Type B pancreatic cell (in vitro differentiated cells): ENCODE data around the gene VPS72. TPM values are rescaled to one million over a fixed set of nuclear protein-coding genes. Genes with fewer than 3 reads are reported as not detected.
"Not testable (repeated sequence)": the region's sequence is repeated elsewhere in the genome, so short reads cannot be mapped to it uniquely, and the experiment has no call there.

Experiments used
- DNase-seq: peaks from one replicate; pipeline ENCODE4 v3.0.0; 2021; ENCODE audit warnings: mixed read lengths; ENCODE audit not compliant: unreplicated experiment; ENCODE audit errors: extremely low spot score
- H3K27ac Mint-ChIP-seq: 2 replicates; pipeline ENCODE4 v1.8.0; 2021; ENCODE audit warnings: mild to moderate bottlenecking, mixed read lengths
- H3K27me3 Mint-ChIP-seq: 2 replicates; pipeline ENCODE4 v1.8.0; 2021; ENCODE audit warnings: mixed read lengths
- H3K36me3 Mint-ChIP-seq: 2 replicates; pipeline ENCODE4 v1.8.0; 2021; ENCODE audit warnings: mixed read lengths
- H3K4me1 Mint-ChIP-seq: one replicate; pipeline ENCODE4 v1.8.0; 2021; ENCODE audit warnings: mixed read lengths; ENCODE audit not compliant: unreplicated experiment
- H3K4me3 Mint-ChIP-seq: 2 replicates; pipeline ENCODE4 v1.8.0; 2021; ENCODE audit warnings: mild to moderate bottlenecking, mixed read lengths
- H3K9me3 Mint-ChIP-seq: 2 replicates; pipeline ENCODE4 v1.8.0; 2021; ENCODE audit warnings: mixed read lengths
- total RNA-seq: library from RNA; stranded (reverse); gene quantifications from 2 replicates; pipeline ENCODE4 v1.2.1, GENCODE V29; 2021; ENCODE audit warnings: low replicate concordance
- TF ChIP-seq, protein P1 (sequence below): fragments of 200-600 bp; sonication (generic); conservative IDR thresholded peaks from 2 replicates; pipeline ENCODE4 v1.5.0; 2021; ENCODE audit warnings: antibody characterized with exemption, mild to moderate bottlenecking

Gene VPS72
- total RNA-seq, 1 donor from 2014 or later = 95.8 TPM

DNA sequence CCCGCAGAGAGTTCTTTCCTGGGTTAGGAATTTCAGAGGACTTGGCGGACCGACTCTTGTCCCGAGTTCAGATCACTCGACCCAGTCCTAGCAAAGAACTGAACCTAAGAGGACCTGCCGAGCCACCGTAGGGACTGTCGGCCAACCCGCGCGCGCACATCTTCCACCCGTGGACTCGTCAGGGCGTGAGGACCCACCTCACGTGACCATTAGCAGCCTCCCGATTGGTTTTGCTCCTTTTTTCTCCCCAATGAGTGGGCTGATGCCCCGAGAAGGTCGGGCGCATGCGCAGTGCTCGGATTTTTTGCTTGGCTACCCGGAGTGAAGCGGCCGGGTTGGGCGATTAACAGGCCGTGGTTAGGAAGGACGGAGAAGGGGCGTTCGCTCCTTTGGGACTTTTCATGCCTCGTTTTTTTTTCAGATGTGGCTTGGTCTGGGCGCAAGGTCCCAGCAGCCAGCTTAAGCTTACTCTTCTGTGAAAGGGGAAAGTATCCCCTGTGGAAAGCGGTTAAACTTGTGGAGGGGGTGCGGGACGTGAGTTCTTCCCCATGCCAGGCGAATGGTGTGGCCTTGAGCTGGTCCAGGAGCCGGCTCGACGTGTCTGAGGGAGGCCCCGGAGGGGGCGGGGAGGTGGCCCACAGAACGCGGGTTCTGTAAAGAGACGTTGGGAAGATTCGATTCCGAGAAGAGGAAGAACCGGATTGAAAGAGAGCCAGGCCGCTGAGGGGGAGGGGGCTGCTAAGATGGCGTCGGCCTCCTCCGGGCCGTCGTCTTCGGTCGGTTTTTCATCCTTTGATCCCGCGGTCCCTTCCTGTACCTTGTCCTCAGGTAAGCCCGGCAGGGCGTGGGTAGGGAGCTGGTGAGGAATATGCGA, 8.5 kb upstream of the VPS72 start, which contains the start of gene PIP5K1A:
PIP5K1A (plus strand) TSS at position 299 of the 874 bp plus-strand sequence; CDS start at position 744, 445 bp downstream.
- DNase-seq = peak; percentile 98
- H3K9me3 Mint-ChIP-seq = no peaks in the 10 kb centered on the region
- peak within 1 kb of the TSS; percentile 100 for H3K27ac Mint-ChIP-seq
- TF ChIP-seq, protein P1, sequence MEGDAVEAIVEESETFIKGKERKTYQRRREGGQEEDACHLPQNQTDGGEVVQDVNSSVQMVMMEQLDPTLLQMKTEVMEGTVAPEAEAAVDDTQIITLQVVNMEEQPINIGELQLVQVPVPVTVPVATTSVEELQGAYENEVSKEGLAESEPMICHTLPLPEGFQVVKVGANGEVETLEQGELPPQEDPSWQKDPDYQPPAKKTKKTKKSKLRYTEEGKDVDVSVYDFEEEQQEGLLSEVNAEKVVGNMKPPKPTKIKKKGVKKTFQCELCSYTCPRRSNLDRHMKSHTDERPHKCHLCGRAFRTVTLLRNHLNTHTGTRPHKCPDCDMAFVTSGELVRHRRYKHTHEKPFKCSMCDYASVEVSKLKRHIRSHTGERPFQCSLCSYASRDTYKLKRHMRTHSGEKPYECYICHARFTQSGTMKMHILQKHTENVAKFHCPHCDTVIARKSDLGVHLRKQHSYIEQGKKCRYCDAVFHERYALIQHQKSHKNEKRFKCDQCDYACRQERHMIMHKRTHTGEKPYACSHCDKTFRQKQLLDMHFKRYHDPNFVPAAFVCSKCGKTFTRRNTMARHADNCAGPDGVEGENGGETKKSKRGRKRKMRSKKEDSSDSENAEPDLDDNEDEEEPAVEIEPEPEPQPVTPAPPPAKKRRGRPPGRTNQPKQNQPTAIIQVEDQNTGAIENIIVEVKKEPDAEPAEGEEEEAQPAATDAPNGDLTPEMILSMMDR = no peak
- H3K4me1 Mint-ChIP-seq = peaks cover 22% of the 10 kb centered on the region
- peak within 1 kb of the TSS; percentile 96 for H3K4me3 Mint-ChIP-seq
- H3K36me3 Mint-ChIP-seq = peaks cover 8% of the 10 kb centered on the region
- H3K27me3 Mint-ChIP-seq = peaks cover 3% of the 10 kb centered on the region

DNA sequence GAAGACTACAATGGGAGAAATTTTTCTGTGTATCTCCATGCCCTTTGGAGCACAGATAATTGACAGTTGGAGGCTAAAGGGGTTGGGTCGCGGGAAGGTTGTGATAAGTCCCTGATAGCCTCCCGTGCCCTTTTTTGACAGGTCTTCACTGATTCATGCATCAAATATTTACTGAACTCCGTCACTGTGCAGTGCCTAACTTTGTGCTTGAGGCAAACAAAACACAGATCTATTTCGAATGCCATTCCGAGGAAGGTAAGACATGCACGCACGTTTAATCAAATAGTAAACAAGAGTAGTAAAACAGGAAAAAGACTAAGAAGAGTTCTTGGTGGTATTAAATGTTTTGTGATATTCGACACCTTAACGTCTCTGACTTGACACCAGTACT, 7.9 kb upstream of the VPS72 start:
- peak overlapping the region; percentile 100 for H3K27ac Mint-ChIP-seq
- peaks cover 22% of the 10 kb centered on the region for H3K4me1 Mint-ChIP-seq
- DNase-seq = no peak
- peak overlapping the region; percentile 96 for H3K4me3 Mint-ChIP-seq
- peaks cover 8% of the 10 kb centered on the region for H3K36me3 Mint-ChIP-seq
- TF ChIP-seq, protein P1 = no peak
- H3K9me3 Mint-ChIP-seq = no peaks in the 10 kb centered on the region
- H3K27me3 Mint-ChIP-seq = peaks cover 3% of the 10 kb centered on the region

DNA sequence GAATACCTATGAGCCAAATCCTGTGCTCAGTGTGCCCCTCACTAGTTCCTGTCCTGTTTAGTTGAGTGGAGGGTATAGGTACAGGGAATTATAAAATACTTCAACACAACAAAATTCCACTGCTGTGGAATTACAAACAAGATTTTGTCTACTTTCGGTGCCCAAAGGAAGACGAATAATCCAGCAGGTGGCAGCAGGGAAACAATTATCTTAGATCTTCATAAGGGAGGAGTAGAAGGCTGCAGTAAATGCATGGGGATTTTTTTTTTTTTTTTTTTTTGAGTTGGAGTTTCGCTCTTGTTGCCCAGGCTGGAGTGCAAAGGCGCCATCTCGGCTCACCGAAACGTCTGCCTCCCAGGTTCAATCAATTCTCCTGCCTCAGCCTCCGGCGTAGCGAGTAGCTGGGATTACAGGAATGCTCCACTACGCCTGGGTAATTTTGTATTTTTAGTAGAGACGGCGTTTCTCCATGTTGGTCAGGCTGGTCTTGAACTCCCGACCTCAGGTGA, 6.3 kb upstream of the VPS72 start:
- no peak for DNase-seq
- H3K4me3 Mint-ChIP-seq = peak overlapping the region; percentile 82
- TF ChIP-seq, protein P1 = peak; percentile 69
- peak overlapping the region; percentile 100 for H3K27ac Mint-ChIP-seq
- no peaks in the 10 kb centered on the region for H3K9me3 Mint-ChIP-seq
- peaks cover 3% of the 10 kb centered on the region for H3K27me3 Mint-ChIP-seq
- peaks cover 8% of the 10 kb centered on the region for H3K36me3 Mint-ChIP-seq
- H3K4me1 Mint-ChIP-seq = peaks cover 22% of the 10 kb centered on the region

DNA sequence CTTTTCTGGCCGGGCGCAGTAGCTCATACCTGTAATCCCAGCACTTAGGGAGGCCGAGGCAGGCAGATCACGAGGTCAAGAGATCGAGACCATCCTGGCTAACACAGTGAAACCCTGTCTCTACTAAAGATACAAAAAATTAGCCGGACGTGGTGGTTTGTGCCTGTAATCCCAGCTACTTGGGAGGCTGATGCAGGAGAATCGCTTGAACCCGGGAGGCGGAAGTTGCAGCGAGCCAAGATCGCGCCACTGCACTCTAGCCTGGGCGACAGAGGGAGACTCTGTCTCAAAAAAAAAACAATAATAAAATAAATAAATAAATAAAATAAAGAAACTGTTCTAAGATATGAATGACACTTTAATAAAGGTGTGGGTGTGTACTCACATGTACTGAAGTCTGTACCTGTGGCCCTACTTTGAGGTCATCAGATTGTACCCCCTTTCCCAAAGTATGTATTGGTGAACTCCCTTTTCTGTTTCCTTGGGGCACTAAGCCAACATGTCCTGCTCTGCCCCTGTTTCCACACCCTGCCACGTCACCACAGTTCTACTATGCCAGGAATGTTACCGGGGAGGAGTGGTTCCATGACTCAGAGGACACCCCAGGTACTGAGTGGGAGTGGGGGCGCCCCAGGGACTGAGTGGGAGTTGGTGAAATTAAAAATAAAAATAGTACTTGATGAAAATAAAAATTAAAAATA, 5.0 kb upstream of the VPS72 start:
- Mint-ChIP-seq H3K4me3 (peak overlapping the region; percentile 64), H3K27ac (peak overlapping the region; percentile 99), H3K4me1 (peaks cover 20% of the 10 kb centered on the region)
- not testable (repeated sequence) for H3K9me3 Mint-ChIP-seq, H3K27me3 Mint-ChIP-seq, H3K36me3 Mint-ChIP-seq, DNase-seq

DNA sequence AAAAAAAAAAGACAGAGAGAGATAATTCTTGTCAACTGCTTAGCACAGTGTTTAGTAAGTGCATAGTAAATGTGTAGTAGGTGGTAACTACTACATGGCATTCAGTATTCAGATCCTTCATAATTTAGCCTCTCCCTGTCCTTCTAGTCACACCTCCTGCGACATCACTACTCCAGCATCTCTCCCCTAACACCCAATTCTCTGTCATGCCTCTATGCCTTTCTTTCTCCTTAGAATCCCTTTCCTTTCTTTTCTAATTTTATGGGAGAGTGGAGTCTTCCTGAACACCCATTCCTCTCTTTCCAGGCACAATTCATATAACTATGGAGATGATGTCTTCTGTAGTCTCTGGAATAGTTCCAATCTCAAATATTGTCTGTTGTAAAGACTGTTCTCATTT, 3.9 kb upstream of the VPS72 start:
- Mint-ChIP-seq H3K36me3 (no peaks in the 10 kb centered on the region), H3K27ac (peak overlapping the region; percentile 74), H3K27me3 (peaks cover 3% of the 10 kb centered on the region), H3K4me3 (peak overlapping the region; percentile 2), H3K4me1 (peaks cover 18% of the 10 kb centered on the region), H3K9me3 (no peaks in the 10 kb centered on the region)
- TF ChIP-seq, protein P1 = no peak
- DNase-seq = no peak

DNA sequence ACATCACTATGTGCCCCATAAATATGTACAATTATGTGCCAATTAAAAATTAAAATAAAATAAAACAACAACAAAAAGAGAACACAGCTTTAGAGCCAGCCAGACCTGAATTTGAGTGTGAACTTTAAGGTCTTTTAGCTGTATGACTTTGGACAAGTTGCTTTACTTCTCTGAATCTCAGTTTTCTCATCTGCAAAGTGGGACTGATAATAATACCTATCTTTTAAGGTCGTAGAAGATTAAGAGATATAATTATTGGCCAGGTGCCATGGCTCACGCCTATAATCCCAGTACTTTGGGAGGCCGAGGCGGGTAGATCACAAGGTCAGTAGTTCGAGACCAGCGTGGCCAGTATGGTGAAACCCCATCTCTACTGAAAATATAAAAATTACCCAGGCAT, 3.3 kb upstream of the VPS72 start:
- TF ChIP-seq, protein P1 = no peak
- no peak for DNase-seq
- H3K4me3 Mint-ChIP-seq = no peak overlapping the region
- no peaks in the 10 kb centered on the region for H3K36me3 Mint-ChIP-seq
- no peak overlapping the region for H3K27ac Mint-ChIP-seq
- peaks cover 3% of the 10 kb centered on the region for H3K27me3 Mint-ChIP-seq
- H3K4me1 Mint-ChIP-seq = peaks cover 22% of the 10 kb centered on the region
- no peaks in the 10 kb centered on the region for H3K9me3 Mint-ChIP-seq
